ENCODE measurements around the gene EP400. TPM values are rescaled to one million over a fixed set of nuclear protein-coding genes. Genes with fewer than 3 reads are reported as not detected.

EP400 gene
- total RNA-seq, 1 donor from 2014 or later, result 66.5 TPM

- intact Hi-C loops (cut with micrococcal nuclease), result loop anchor here (1.0 kb wide), 2 partner anchors 20 to 35 kb away; partner anchors contain the start of genes EP400 and ULK1
- peaks cover 32% of the 10 kb centered on the region for H3K36me3 Mint-ChIP-seq (ENCODE audit: low read depth)
- H3K27ac Mint-ChIP-seq, result peak within 1 kb of the TSS; percentile 92
- peak within 1 kb of the TSS; percentile 94 for H3K4me3 Mint-ChIP-seq
- H3K4me1 Mint-ChIP-seq, result peaks cover 15% of the 10 kb centered on the region
- DNase-seq, result peak; percentile 98
- H3K27me3 Mint-ChIP-seq, result no peaks in the 10 kb centered on the region
- H3K9me3 Mint-ChIP-seq, result no peaks in the 10 kb centered on the region
Observed at GRCh38 chr12:131928711-131929580, 20.8 kb upstream of the EP400 start, which contains the start of gene PUS1. TSS of gene PUS1 (plus strand) at chr12:131929276. CDS start at chr12:131929723, 447 bp downstream.

GRCh38 chr12:131929581-131930456, 19.9 kb upstream of the EP400 start:
- intact Hi-C loops (cut with micrococcal nuclease), result loop anchor here (1.0 kb wide), 2 partner anchors 19 to 36 kb away; partner anchors contain the start of genes EP400 and ULK1
- peaks cover 15% of the 10 kb centered on the region for H3K4me1 Mint-ChIP-seq
- H3K9me3 Mint-ChIP-seq, result no peaks in the 10 kb centered on the region
- H3K36me3 Mint-ChIP-seq (ENCODE audit: low read depth), result peaks cover 38% of the 10 kb centered on the region
- peak overlapping the region; percentile 92 for H3K27ac Mint-ChIP-seq
- peak overlapping the region; percentile 94 for H3K4me3 Mint-ChIP-seq
- DNase-seq, result peak; percentile 82
- H3K27me3 Mint-ChIP-seq, result no peaks in the 10 kb centered on the region

- Mint-ChIP-seq H3K36me3 (ENCODE audit: low read depth) (peaks cover 41% of the 10 kb centered on the region), H3K4me3 (peak overlapping the region; percentile 93), H3K9me3 (no peaks in the 10 kb centered on the region), H3K27me3 (no peaks in the 10 kb centered on the region), H3K27ac (peak overlapping the region; percentile 76), H3K4me1 (peaks cover 15% of the 10 kb centered on the region)
- DNase-seq, result no peak
- intact Hi-C loops (cut with micrococcal nuclease), result no loop called here
Observed at GRCh38 chr12:131930510-131930909, 19.2 kb upstream of the EP400 start.

GRCh38 chr12:131933387-131933786, 16.4 kb upstream of the EP400 start:
- no peak overlapping the region for H3K27ac Mint-ChIP-seq
- no peaks in the 10 kb centered on the region for H3K9me3 Mint-ChIP-seq
- no peak for DNase-seq
- H3K4me3 Mint-ChIP-seq, result no peak overlapping the region
- peaks cover 9% of the 10 kb centered on the region for H3K4me1 Mint-ChIP-seq
- H3K27me3 Mint-ChIP-seq, result no peaks in the 10 kb centered on the region
- H3K36me3 Mint-ChIP-seq (ENCODE audit: low read depth), result peaks cover 54% of the 10 kb centered on the region
- intact Hi-C loops (cut with micrococcal nuclease), result no loop called here

- Mint-ChIP-seq H3K4me3 (no peak overlapping the region), H3K27me3 (no peaks in the 10 kb centered on the region), H3K9me3 (no peaks in the 10 kb centered on the region), H3K27ac (no peak overlapping the region), H3K4me1 (peaks cover 9% of the 10 kb centered on the region), H3K36me3 (ENCODE audit: low read depth) (peaks cover 52% of the 10 kb centered on the region)
- DNase-seq, result no peak
- intact Hi-C loops (cut with micrococcal nuclease), result no loop called here
Observed at GRCh38 chr12:131934535-131934934, 15.2 kb upstream of the EP400 start.

GRCh38 chr12:131938082-131938481, 11.7 kb upstream of the EP400 start:
- DNase-seq, result no peak
- Mint-ChIP-seq H3K36me3 (ENCODE audit: low read depth) (peaks cover 50% of the 10 kb centered on the region), H3K27me3 (no peaks in the 10 kb centered on the region), H3K4me3 (no peak overlapping the region), H3K9me3 (no peaks in the 10 kb centered on the region), H3K4me1 (no peaks in the 10 kb centered on the region), H3K27ac (no peak overlapping the region)
- intact Hi-C loops (cut with micrococcal nuclease), result no loop called here

GRCh38 chr12:131939007-131939406, 10.7 kb upstream of the EP400 start:
- intact Hi-C loops (cut with micrococcal nuclease), result no loop called here
- Mint-ChIP-seq H3K27ac (no peak overlapping the region), H3K4me3 (no peak overlapping the region), H3K36me3 (ENCODE audit: low read depth) (peaks cover 50% of the 10 kb centered on the region), H3K9me3 (no peaks in the 10 kb centered on the region), H3K4me1 (no peaks in the 10 kb centered on the region), H3K27me3 (no peaks in the 10 kb centered on the region)
- DNase-seq, result no peak

- Mint-ChIP-seq H3K4me3 (no peak overlapping the region), H3K36me3 (ENCODE audit: low read depth) (peaks cover 46% of the 10 kb centered on the region), H3K27me3 (no peaks in the 10 kb centered on the region), H3K4me1 (no peaks in the 10 kb centered on the region), H3K9me3 (no peaks in the 10 kb centered on the region), H3K27ac (no peak overlapping the region)
- intact Hi-C loops (cut with micrococcal nuclease), result loop anchor here (10.0 kb wide), 1 partner anchor 1065 kb away; the partner anchor contains the start of gene RAN
- DNase-seq, result no peak
Observed at GRCh38 chr12:131940141-131940547, 9.6 kb upstream of the EP400 start.

GRCh38 chr12:131941116-131941986, 8.4 kb upstream of the EP400 start:
- no peak for DNase-seq
- peaks cover 45% of the 10 kb centered on the region for H3K36me3 Mint-ChIP-seq (ENCODE audit: low read depth)

GRCh38 chr12:131941987-131942341, 7.8 kb upstream of the EP400 start:
- intact Hi-C loops (cut with micrococcal nuclease), result loop anchor here (10.0 kb wide), 1 partner anchor 1067 kb away; the partner anchor contains the start of gene RAN
- no peaks in the 10 kb centered on the region for H3K4me1 Mint-ChIP-seq

More at GRCh38 chr12:131941116-131941986, 8.4 kb upstream of the EP400 start:
- intact Hi-C loops (cut with micrococcal nuclease), result loop anchor here (10.0 kb wide), 1 partner anchor 1067 kb away; the partner anchor contains the start of gene RAN
- no peaks in the 10 kb centered on the region for H3K27me3 Mint-ChIP-seq
- H3K4me3 Mint-ChIP-seq, result no peak overlapping the region
- no peak overlapping the region for H3K27ac Mint-ChIP-seq
- no peaks in the 10 kb centered on the region for H3K9me3 Mint-ChIP-seq
- no peaks in the 10 kb centered on the region for H3K4me1 Mint-ChIP-seq

GRCh38 chr12:131942671-131943070, 7.1 kb upstream of the EP400 start:
- Mint-ChIP-seq H3K9me3 (no peaks in the 10 kb centered on the region), H3K36me3 (ENCODE audit: low read depth) (peaks cover 40% of the 10 kb centered on the region), H3K27ac (no peak overlapping the region), H3K27me3 (no peaks in the 10 kb centered on the region), H3K4me3 (no peak overlapping the region), H3K4me1 (peaks cover 5% of the 10 kb centered on the region)
- intact Hi-C loops (cut with micrococcal nuclease), result loop anchor here (10.0 kb wide), 1 partner anchor 1068 kb away; the partner anchor contains the start of gene RAN
- no peak for DNase-seq

More at GRCh38 chr12:131941987-131942341, 7.8 kb upstream of the EP400 start:
- Mint-ChIP-seq H3K27ac (no peak overlapping the region), H3K36me3 (ENCODE audit: low read depth) (peaks cover 41% of the 10 kb centered on the region), H3K4me3 (no peak overlapping the region), H3K9me3 (no peaks in the 10 kb centered on the region), H3K27me3 (no peaks in the 10 kb centered on the region)
- DNase-seq, result no peak

GRCh38 chr12:131943389-131943788, 6.4 kb upstream of the EP400 start:
- DNase-seq, result no peak
- Mint-ChIP-seq H3K4me1 (peaks cover 10% of the 10 kb centered on the region), H3K27ac (no peak overlapping the region), H3K27me3 (no peaks in the 10 kb centered on the region), H3K9me3 (no peaks in the 10 kb centered on the region), H3K36me3 (ENCODE audit: low read depth) (peaks cover 35% of the 10 kb centered on the region), H3K4me3 (no peak overlapping the region)
- intact Hi-C loops (cut with micrococcal nuclease), result loop anchor here (10.0 kb wide), 1 partner anchor 1069 kb away; the partner anchor contains the start of gene RAN

GRCh38 chr12:131943876-131944275, 5.9 kb upstream of the EP400 start:
- no peak for DNase-seq
- Mint-ChIP-seq H3K9me3 (no peaks in the 10 kb centered on the region), H3K4me3 (no peak overlapping the region), H3K4me1 (peaks cover 14% of the 10 kb centered on the region), H3K36me3 (ENCODE audit: low read depth) (peaks cover 35% of the 10 kb centered on the region), H3K27ac (no peak overlapping the region), H3K27me3 (no peaks in the 10 kb centered on the region)
- intact Hi-C loops (cut with micrococcal nuclease), result loop anchor here (10.0 kb wide), 1 partner anchor 1069 kb away; the partner anchor contains the start of gene RAN

All from activated CD4-positive, alpha-beta T cell treated with anti-CD3 and anti-CD28 coated beads, Interleukin-2, amount 10 ng/mL, durations not matched to agents 24 days and 14 days (primary cell).